Occipital lobe (tissue), 2 donors: Measurements from ENCODE around the gene ZNF32. TPM values are rescaled to one million over a fixed set of nuclear protein-coding genes. Genes with fewer than 3 reads are reported as not detected.
"Not testable (repeated sequence)": the region's sequence is repeated elsewhere in the genome, so short reads cannot be mapped to it uniquely, and the experiment has no call there.

Experiments used
- DNase-seq: peaks from one replicate; lab custom pipeline; 2025; lab: John Stamatoyannopoulos, UW
- total RNA-seq: library from RNA; depleted of rRNA; stranded (reverse); fragments of >200 nt; gene quantifications from one replicate; pipeline ENCODE4 v1.2.3, GENCODE V29; 2014

ZNF32 gene
- total RNA-seq, 1 donor from 2014 or later: 57.6 TPM

- no peak for DNase-seq
Observed at GRCh38 chr10:43680035-43680434, 31.4 kb upstream of the ZNF32 start.

GRCh38 chr10:43679509-43679908, 30.8 kb upstream of the ZNF32 start:
- peak; percentile 8 for DNase-seq

- DNase-seq: no peak
Observed at GRCh38 chr10:43678654-43679053, 30.0 kb upstream of the ZNF32 start.

GRCh38 chr10:43676901-43677300, 28.2 kb upstream of the ZNF32 start:
- no peak for DNase-seq

GRCh38 chr10:43676331-43676730, 27.6 kb upstream of the ZNF32 start:
- DNase-seq: no peak

GRCh38 chr10:43674553-43675210, 26.0 kb upstream of the ZNF32 start:
- no peak for DNase-seq

GRCh38 chr10:43673471-43673870, 24.8 kb upstream of the ZNF32 start:
- DNase-seq: no peak

GRCh38 chr10:43671659-43672531, 23.2 kb upstream of the ZNF32 start:
- no peak for DNase-seq

- DNase-seq: no peak
Observed at GRCh38 chr10:43669386-43669785, 20.7 kb upstream of the ZNF32 start.

GRCh38 chr10:43667761-43668386, 19.2 kb upstream of the ZNF32 start:
- DNase-seq: no peak

GRCh38 chr10:43667317-43667731, 18.6 kb upstream of the ZNF32 start:
- DNase-seq: no peak

- no peak for DNase-seq
Observed at GRCh38 chr10:43666552-43666951, 17.9 kb upstream of the ZNF32 start.

- DNase-seq: no peak
Observed at GRCh38 chr10:43665054-43665453, 16.4 kb upstream of the ZNF32 start.

GRCh38 chr10:43658227-43658626, 9.5 kb upstream of the ZNF32 start:
- DNase-seq: no peak

GRCh38 chr10:43655311-43655710, 6.6 kb upstream of the ZNF32 start:
- no peak for DNase-seq

GRCh38 chr10:43653746-43654145, 5.1 kb upstream of the ZNF32 start:
- no peak for DNase-seq

- no peak for DNase-seq
Observed at GRCh38 chr10:43649185-43649523, 473 bp upstream of the ZNF32 start.

- no peak for DNase-seq
Observed at GRCh38 chr10:43648095-43648397, 635 bp downstream of the ZNF32 start.

- no peak for DNase-seq
Observed at GRCh38 chr10:43647576-43647975, 1.1 kb downstream of the ZNF32 start.

- no peak for DNase-seq
Observed at GRCh38 chr10:43645866-43646265, 2.8 kb downstream of the ZNF32 start.

GRCh38 chr10:43644252-43644651, 4.4 kb downstream of the ZNF32 start:
- no peak for DNase-seq

- no peak for DNase-seq
Observed at GRCh38 chr10:43640603-43641002, 8.1 kb downstream of the ZNF32 start.

GRCh38 chr10:43635816-43636215, 12.9 kb downstream of the ZNF32 start:
- not testable (repeated sequence) for DNase-seq
